ENCODE results near the gene ZKSCAN5. TPM values are rescaled to one million over a fixed set of nuclear protein-coding genes. Genes with fewer than 3 reads are reported as not detected.

Gene ZKSCAN5
- 8.0 TPM for total RNA-seq

GRCh38 chr7:99504603-99505323, at the start of gene ZKSCAN5:
Gene ZKSCAN5, plus strand, starts transcription at chr7:99504662. Its CDS starts 1,383 bp downstream, at chr7:99506045.
- peak; percentile 98 for DNase-seq (ENCODE audit: low spot score)

GRCh38 chr7:99455874-99456273, 48.6 kb upstream of the ZKSCAN5 start:
- no peak for DNase-seq (ENCODE audit: low spot score)

GRCh38 chr7:99456288-99456687, 48.2 kb upstream of the ZKSCAN5 start:
- no peak for DNase-seq (ENCODE audit: low spot score)

GRCh38 chr7:99457050-99457649, 47.3 kb upstream of the ZKSCAN5 start:
- DNase-seq (ENCODE audit: low spot score) = no peak

- no peak for DNase-seq (ENCODE audit: low spot score)
These were observed 46.6 kb upstream of the ZKSCAN5 start for GRCh38 chr7:99457650-99458493.

- no peak for DNase-seq (ENCODE audit: low spot score)
These were observed 45.4 kb upstream of the ZKSCAN5 start for GRCh38 chr7:99459087-99459486.

GRCh38 chr7:99460651-99461050, 43.8 kb upstream of the ZKSCAN5 start:
- no peak for DNase-seq (ENCODE audit: low spot score)

- no peak for DNase-seq (ENCODE audit: low spot score)
These were observed 43.2 kb upstream of the ZKSCAN5 start for GRCh38 chr7:99461221-99461620.

- DNase-seq (ENCODE audit: low spot score) = no peak
These were observed 39.1 kb upstream of the ZKSCAN5 start for GRCh38 chr7:99465421-99465768.

- no peak for DNase-seq (ENCODE audit: low spot score)
These were observed 36.0 kb upstream of the ZKSCAN5 start for GRCh38 chr7:99468336-99468918.

- DNase-seq (ENCODE audit: low spot score) = no peak
These were observed 34.9 kb upstream of the ZKSCAN5 start for GRCh38 chr7:99469381-99470065.

GRCh38 chr7:99472561-99473314, 31.7 kb upstream of the ZKSCAN5 start, which contains the start of gene ZNF789:
Gene ZNF789, plus strand, starts transcription at chr7:99472890. Its CDS starts 3,567 bp downstream, at chr7:99476457.
- peak; percentile 99 for DNase-seq (ENCODE audit: low spot score)

- peak; percentile 28 for DNase-seq (ENCODE audit: low spot score)
These were observed 31.2 kb upstream of the ZKSCAN5 start for GRCh38 chr7:99473315-99473596.

GRCh38 chr7:99476107-99476506, 28.4 kb upstream of the ZKSCAN5 start:
- DNase-seq (ENCODE audit: low spot score) = no peak

GRCh38 chr7:99478464-99479440, 25.7 kb upstream of the ZKSCAN5 start:
- DNase-seq (ENCODE audit: low spot score) = no peak

GRCh38 chr7:99485094-99485493, 19.4 kb upstream of the ZKSCAN5 start:
- DNase-seq (ENCODE audit: low spot score) = no peak

- no peak for DNase-seq (ENCODE audit: low spot score)
These were observed 15.2 kb upstream of the ZKSCAN5 start for GRCh38 chr7:99489235-99489634.

GRCh38 chr7:99490878-99491277, 13.6 kb upstream of the ZKSCAN5 start:
- no peak for DNase-seq (ENCODE audit: low spot score)

- DNase-seq (ENCODE audit: low spot score) = no peak
These were observed 10.6 kb upstream of the ZKSCAN5 start for GRCh38 chr7:99493823-99494222.

All from mucosa of gallbladder (tissue), 1 donor.